GM19452 (cell line): ENCODE measurements around the gene BAZ2B.

ENCODE experiments used
- ATAC-seq: cut with Tn5 transposase; IDR thresholded peaks from one replicate; pipeline ENCODE4 v1.9.1; 2021; ENCODE audit not compliant: unreplicated experiment

The BAZ2B gene

DNA sequence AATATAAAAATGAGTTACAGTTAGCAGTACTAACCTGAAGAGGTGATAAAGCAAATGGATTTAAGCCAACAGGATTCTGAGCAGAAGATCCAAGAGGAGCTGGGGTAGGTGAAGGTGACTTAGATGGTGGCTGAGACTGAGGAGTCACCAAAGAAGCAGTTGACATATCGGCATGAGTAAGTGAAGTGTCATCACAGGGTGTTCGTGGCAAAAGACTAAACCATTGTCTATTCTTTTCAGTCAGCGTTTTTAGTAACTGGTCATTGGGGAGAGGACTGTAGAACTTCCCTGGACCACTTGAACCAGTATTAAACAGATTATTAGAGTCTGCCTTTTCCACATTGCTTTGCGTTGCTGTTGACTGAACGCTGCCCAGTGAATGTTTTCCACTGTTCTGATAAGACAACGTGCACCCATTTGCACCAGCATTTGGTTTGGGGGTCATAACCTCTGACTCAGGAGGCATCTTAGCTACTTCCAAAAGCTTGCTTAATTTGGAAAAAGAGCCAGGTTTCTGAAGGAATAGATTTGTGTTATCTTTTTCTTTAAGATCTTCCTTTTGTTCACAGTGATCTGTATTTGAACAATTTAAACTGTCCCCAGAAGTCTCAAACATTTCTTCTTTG lies 266.6 kb downstream of the BAZ2B start:
- ATAC-seq: no peak

DNA sequence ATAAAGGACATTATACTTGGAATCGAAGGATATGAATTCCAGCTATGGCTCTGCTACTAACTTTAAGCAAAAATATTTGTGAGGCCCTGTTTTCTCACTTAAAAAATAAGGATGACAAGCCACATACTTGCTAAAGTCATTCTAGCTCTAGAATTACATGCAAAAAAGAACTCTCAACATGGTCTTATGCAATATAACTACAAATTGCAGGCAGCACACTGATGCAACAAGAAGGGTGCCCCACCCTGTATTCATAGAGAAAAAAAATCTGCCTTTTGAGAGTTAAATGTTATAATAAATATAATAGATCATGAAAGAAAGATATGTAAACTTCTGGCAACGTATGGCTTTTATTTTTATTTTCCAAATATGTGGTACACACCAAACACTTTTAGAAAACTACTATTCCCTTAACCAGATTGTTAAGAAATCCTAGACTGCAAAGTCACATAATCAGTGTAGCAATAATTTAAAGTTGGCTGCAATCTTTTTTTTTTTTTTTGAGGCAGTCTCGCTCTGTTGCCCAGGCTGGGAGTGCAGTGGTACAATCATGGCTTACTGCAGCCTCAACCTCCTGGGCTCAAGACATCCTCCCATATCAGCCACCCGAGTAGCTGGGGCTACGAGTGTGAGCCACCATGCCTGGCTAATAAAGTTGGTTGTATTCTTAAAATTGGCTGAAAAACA lies 289.6 kb downstream of the BAZ2B start:
- ATAC-seq: no peak

DNA sequence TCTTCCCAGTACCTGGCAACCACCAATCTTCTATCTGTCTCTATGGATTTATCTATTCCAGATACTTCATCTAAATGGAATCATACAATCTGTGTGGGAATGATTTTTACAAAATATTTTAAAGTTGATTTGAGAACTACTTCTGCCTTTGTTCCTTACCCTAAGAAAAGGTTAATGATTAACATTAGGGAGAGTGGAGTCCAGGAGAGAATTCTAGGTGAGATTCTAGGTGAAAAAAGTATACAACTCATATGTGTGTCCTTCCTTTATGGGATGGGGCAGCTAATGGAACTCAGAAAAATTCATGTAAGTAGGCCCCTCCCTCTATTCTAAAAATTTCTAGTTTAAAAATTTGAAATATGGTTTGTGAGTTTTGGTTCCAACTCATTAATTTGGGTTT lies 293.9 kb downstream of the BAZ2B start:
- no peak for ATAC-seq

DNA sequence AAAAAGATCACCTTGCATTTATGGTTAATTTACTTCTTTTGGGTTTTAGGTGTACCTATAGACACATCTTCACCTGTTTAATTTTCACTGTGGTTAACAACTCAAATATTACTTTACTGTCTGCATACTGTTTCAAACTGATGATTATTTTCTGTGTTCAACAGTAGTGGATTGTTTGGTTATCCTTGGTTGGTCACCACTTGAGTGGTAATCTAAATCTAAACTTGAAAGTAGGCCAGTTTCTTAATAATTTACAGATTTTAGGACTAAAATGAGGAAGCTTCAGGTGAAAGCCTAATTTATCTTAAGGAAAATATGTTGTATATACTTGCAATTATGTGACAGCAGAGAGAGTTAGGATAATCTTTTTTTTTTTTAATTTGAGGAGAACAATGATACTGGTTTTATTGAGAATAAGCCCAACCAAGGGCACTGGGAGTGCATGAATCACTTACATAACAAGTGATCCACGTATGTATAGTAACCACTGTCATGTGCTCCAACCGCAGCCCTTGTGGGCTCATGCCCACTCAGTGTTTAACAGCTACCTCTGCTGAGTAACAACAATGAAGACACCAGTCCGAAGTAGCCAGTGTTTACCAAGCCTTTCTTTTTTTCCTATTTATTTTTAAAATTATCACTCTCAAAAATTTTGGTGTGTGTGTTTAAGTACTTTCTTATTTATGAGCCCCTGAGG lies 298.8 kb downstream of the BAZ2B start:
- peak; percentile 70 for ATAC-seq

DNA sequence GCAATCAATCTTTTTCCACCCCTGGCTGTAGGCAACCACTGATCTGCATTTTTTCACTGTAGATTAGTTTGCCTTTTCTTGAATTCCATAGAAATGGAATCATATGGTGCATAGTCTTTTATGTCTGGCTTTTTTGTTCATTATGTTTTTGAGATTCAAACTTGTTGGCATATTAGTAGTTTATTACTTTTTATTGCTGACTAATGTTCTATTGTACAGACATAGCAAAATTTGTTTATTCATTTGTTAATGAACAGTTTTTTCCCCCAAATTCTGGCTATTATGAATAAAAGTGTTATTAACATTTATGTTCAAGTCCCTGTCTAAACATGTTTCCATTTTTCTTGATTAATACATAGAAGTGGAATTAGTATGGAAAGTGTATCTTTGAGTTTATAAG lies 308.4 kb downstream of the BAZ2B start:
- ATAC-seq: no peak

DNA sequence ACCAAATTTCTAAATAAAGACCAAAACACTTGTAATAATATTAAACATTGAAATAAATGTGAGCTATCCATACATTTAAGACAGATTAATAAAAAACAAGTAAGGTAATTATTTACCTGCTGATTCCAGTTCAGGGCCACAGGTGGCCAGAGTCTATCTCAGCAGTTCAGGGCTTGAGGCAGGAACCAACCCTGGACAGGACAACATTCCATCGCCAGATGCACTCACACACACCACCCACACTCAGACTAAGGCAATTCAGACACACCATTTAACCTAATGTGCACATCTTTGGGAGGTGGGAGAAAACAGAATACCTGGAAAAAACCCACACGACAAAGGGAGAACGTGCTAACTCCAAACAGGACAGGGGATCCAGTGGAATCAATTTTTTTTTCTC lies 315.8 kb downstream of the BAZ2B start:
- no peak for ATAC-seq

DNA sequence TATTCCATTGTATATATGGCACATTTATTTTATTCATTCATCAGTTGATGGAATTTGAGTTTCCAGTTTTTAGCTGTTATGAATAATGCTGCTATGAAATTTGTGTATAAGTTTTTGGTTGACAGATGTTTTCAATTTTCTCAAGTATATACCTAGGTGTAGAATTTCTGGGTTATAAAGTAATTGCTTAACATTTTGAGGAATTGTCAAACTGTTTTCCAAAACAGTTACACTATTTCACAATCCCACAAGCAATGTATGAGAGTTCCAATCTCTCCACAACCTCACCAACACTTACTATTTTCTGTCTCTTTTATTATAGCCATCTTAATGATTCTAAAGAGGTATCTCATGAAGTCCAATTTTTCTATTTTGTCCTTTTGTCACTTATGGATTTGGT lies 317.4 kb downstream of the BAZ2B start:
- ATAC-seq: no peak

DNA sequence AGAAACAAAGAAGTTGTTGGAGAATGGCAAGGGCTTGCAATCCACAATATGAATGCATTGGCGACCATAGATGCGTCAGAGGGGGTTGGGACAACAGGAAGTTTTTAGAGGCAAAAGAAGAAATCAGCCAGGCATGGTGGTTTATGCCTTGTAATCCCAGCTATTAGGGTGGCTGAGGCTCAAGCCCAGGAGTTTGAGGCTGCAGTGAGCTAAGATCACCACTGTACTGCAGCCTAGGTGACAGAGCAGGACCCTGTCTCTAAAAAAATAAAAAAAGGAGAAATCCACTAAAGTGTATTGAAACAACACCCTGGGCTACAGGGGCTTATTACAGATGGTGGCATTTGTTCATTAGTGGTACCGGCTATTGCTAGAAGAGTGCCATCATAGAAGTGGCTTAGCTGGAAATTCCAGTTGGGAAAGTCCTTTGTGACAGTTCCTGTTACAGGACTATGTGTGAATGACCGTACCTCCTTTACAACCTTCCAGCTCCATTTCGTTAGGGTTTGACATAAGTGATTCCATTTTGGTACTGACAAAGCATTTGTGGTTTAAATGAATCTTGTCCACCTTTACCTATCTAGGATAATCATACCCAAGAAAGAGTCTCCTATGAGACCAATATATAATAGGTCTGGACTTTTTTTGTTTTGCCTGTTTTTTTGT lies 319.2 kb downstream of the BAZ2B start:
- ATAC-seq: no peak

DNA sequence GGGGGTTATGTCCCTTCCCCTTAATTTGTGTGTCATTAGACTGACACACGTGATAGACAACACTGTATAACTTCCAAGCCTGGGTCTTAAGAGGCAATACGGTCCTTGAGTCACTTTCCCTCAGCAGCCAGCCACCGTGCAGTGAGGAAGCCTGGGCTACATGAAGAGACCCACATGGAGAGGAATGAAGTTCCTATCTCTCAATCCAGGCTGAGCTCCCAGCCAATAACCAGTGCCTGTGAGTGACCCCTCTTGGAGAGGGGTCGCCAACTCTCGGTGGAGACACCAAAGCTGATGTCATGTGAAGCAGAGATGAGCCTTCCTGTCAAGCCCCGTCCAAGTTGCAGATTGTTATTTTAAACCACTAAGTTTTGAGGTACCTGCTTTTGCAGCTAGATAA lies 324.2 kb downstream of the BAZ2B start:
- ATAC-seq: no peak

DNA sequence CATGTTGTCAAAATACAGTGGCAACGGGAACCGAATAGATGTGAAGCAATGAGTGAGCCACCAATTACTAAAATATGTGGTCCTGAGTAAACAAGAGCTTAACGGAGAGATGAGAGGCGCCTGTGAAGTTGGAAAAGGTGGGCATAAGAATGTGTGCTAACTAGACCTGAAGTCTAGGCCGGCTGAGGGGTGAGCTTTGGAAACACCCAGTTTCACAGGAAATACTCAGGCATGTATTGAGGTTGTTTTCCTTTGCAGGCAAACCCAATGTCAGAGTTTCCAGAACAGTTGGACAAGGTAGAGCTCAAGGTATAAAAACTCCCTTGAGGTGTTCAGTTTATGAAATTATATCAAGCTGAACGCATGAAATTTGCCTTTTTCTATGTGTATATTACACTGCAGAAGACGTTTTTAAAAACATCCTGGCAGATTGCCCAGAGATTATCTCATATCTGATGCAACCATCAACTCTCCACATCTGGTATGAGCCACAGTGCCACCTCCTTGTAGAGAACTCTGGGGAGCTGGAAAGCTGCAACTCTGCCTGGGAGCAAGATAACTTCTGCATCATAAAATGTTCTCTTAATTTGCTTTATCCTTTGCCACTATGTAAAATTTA lies 325.9 kb downstream of the BAZ2B start:
- ATAC-seq: no peak

DNA sequence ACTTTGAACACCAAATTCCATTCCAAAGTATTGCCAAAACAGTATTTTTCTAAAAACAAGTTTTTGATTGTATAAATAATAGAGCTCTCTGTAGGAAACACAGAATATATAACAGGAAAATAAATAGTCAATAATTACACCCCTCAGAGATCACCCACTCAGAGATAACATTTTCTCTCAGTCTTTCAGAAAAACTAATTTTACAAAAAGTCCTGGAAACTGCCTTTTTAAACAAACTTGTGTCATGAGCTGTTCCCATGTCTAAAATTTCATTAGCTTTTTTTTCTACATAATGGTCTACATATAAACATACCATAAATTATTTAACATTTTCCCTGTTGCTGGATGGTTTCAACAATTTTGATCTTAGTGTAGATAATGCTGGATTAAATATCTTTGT lies 328.6 kb downstream of the BAZ2B start:
- no peak for ATAC-seq

DNA sequence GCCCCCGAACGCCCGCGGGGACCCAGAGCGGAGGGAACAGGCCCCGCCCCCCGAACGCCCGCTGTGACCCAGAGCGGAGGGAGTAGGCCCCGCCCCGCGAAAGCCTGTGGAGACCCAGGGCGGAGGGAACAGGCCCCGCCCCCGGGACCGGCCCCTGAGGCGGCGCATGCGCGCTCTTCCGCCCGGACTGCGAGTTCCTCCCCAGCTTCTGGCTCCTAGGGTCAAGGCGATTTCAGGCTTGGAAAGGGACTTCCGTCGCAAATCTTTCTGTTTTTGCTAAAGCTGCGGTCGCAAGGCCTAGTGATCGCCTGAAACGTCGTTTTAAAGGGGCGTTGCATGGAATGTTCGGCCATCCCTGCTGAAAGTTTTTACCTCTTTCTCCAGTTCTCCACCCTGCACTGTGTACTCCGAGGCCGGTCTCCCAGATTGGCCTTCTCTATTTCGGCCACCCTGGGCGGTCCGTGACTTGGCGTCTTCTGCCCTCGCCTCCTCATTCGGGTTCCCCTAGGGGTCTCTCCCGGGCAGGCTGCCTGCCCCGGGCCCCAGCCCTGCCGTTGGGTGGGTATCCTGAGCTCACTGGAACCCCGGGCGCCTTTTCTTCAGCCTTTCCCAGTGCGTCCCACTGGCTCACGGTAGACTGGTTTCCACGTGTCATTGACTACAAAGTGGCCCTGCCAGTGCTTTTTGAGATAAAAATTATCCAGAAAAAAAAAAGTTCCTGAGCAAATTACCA lies 329.5 kb downstream of the BAZ2B start:
- peak; percentile 86 for ATAC-seq

DNA sequence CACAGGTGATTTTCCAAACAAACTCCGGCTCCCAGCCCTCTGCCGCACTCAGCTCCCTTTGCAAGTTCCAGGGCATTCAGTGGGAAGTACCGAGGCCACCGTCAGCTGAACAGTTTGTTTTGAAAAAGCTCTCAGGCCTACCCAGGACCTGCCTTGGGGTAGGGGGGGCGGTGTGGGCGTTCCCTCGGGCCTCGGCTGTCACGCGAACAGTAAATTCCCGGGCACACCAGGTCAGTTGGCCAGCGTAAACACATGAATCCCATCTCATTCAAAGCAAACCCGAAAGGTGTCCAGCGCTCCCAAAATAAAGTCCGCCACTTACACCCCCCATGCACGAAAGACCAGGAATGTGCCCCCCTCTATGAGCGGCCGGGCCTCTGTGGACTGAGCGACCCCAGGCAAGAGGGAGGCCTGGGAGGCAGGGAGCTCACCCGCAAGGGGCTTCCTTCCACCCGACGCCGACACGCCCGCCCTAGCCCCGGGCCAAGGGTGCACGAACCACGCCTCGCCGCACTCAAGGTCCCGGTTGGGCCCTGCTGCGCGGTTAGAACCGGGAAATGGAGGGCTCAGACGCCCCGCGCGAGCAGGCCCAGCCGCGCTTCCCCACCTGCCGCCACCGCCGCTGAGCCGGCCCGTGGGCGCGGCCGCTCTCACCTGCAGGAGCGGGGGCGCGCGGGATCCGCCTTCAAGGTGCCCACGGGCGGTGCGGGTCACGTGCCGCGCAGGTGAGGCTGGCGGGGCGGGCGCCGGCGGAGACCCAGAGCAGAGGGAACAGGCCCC lies 330.2 kb downstream of the BAZ2B start, which contains the start of gene WDSUB1:
Gene WDSUB1 (minus strand): TSS at position 775 of the 780 bp plus-strand sequence. CDS start 3,634 bp downstream, outside the sequence.
- ATAC-seq: peak; percentile 11

DNA sequence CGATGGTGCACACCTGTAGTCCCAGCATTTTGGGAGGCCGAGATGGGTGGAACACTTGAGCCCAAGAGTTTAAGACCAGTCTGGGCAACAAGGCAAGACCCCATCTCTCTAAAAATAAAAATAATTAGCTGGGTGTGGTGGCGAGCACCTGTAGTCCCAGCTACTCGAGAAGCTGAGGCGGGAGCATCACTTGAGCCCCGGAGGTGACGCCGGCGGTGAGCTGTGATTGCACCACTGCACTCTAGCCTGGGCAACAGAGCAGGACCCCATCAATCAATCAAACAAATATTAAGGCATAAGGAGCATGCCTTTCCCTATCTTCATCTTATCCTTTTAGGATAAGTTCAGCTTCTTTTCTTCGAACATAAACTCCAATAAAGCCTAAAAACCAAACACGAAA lies 330.9 kb downstream of the BAZ2B start:
- no peak for ATAC-seq

DNA sequence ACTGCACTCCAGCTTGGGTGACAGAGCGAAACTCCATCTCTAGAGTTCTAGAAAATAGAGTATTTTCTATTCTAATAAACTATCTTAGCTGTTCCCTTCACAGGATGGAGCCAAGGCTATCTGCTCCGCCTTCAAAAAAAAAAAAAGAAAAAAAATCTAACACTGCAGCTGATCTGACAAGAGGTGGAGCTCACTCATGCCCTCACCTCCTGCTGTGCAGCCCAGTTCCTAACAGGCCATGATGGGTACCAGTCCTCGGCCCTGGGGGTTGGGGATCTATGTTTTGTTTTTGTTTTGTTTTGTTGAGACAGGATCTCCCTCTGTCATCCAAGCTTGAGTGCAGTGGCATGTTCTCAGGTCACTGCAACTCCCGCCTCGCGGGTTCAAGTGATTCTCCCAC lies 332.8 kb downstream of the BAZ2B start:
- no peak for ATAC-seq

DNA sequence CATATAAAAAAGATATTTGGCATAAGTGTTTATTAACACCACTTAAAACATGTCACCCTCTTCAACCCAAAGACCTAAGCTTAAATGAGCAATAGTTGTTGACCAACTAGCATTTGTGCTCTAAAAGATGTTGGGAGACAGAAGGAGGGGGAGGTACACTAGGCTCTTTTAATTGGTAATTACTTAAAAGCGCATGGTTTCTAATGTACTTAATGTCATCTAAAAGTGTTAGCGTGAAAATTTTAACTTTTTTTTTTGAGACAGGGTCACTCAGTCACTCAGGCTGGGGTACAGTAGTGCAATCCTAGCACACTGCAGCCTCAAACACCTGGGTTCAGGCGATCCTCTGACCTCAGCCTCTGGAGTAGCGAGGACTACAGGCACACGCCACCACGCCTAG lies 335.3 kb downstream of the BAZ2B start:
- no peak for ATAC-seq

DNA sequence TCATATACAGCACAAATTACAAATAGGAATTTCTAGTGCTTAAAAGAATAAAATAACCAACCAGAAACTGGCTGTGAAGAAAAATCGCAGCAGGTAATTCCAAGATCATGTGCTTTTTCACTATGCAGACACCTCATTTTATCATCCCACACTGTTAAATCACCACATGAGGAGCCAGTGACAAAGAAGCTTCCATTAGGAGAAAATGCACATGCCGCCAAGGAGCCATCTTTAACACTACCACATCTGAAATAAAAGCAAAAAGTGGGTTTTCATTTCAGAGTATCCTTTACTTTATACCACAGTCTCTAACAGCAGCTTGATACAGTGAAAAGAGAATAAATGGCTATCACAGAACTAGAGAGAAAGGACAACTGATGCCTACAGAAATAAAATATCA lies 336.6 kb downstream of the BAZ2B start:
- no peak for ATAC-seq

DNA sequence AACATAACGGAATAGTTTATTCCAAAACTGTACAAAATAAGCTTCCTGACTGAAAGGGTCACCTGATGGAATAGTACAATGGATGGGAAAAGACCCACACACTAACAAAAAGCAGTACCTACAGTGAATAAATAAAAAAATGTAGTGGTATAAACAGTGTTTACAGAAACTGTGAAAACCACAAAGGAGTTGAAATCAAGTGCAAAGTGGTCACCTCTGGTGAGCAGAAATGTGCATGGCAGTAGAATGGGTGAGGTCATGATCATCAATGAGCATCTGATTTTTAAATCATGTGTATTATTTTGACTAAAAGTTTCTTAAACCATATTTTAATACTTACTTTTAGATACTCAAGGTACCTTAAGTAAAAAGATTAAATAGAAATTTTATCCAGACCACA lies 341.2 kb downstream of the BAZ2B start:
- ATAC-seq: no peak

DNA sequence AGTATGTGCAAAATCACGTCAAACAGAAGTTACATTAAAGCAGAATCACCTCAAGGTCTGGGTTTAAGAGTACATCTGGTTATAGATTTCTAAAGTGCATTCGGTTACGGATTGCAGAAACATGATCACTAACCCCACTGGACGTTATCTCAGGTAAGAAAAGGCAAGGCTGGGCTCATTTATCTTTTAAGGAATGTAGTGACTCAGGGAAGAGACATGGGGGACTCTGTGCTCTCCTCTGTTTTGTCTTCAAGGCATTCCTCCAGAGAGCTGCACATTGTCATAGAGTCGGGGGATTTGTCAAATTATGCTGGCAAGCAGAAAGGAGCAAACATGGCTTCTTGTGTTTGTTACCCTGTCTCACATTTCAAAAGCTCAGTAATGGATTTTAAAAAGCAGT lies 344.2 kb downstream of the BAZ2B start:
- no peak for ATAC-seq
